Duodenal mucosa (tissue), 2 donors: ENCODE results near the gene CHD6.

Experiments
- H3K27ac ChIP-seq: one replicate; pipeline ENCODE4 v1.7.0; 2013; ENCODE audit warnings: low read depth, low read length
- H3K27me3 ChIP-seq, 2 donors: one replicate each; pipeline ENCODE4 v1.7.0; 2013; ENCODE audit warnings: low read length in 2 of 2, control low read depth in 1 of 2; ENCODE audit not compliant: insufficient read depth in 2 of 2, control insufficient read depth in 1 of 2
- H3K36me3 ChIP-seq, 2 donors: one replicate each; pipeline ENCODE4 v1.7.0; 2013; ENCODE audit warnings: low read length in 2 of 2, control low read depth in 1 of 2; ENCODE audit not compliant: insufficient read depth in 2 of 2, control insufficient read depth in 1 of 2
- H3K4me1 ChIP-seq, 2 donors: one replicate each; pipeline ENCODE4 v1.7.0; 2013; ENCODE audit warnings: low read length in 2 of 2, control low read depth in 1 of 2; ENCODE audit not compliant: insufficient read depth in 2 of 2, control insufficient read depth in 1 of 2
- H3K4me3 ChIP-seq, 2 donors: one replicate each; pipeline ENCODE4 v1.7.0; 2013; ENCODE audit warnings: low read length in 2 of 2, low read depth in 1 of 2
- H3K9ac ChIP-seq, 2 donors: one replicate each; pipeline ENCODE4 v1.7.0; 2013; ENCODE audit warnings: low read length in 2 of 2, low read depth in 1 of 2
- H3K9me3 ChIP-seq, 2 donors: one replicate each; pipeline ENCODE4 v1.7.0; 2013; ENCODE audit warnings: low read length in 2 of 2, control low read depth in 1 of 2; ENCODE audit not compliant: control insufficient read depth in 1 of 2

Gene CHD6

DNA sequence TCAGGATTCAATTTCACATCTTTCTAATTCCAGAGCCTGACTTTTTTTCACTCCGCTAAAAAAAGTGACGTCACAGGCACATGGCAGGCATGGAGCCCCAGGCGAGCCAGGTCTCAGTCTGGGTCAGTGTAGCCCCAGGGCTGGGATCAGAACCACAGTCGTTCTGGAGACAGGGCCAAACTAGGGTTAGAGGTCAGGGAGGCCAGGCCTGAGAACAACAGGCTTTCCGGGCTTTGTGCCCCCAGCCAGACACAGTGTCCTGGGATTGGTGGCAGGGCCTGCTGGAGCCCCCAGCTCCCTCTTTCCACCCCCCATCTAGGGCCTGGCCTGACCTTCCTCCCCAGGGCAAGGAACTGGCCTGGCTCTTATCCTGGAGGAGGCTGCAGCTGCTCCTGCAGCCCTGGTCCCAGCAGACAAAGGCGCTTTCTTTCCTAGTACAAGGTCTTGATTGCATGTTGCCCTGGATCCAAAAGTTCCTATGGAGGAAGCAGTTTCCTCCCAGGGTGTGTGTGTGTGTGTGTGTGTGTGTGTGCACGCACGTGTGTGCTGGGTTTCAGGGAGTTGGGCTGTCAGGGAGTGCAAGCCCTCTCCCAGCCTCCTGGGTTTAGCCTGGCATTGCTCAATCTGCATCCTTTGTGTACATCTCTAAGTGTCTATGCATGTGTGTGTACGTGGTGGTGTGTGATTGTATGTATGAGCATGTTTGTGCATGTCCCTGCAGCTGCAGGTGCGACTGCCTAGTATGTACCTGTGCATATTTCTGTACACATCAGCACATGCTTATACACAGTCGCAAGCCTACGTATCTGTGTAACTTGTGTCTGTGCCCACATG, 225.1 kb downstream of the CHD6 start:
- H3K27ac ChIP-seq, result no peak overlapping the region
- H3K9me3 ChIP-seq, result no peaks in the 10 kb centered on the region
- no peak overlapping the region for H3K9ac ChIP-seq
- no peak overlapping the region for H3K4me3 ChIP-seq
- peaks cover 6 to 10% of the 10 kb centered on the region in 2 donors for H3K4me1 ChIP-seq
- H3K36me3 ChIP-seq, result no peaks in the 10 kb centered on the region
- H3K27me3 ChIP-seq, result no peaks in the 10 kb centered on the region

DNA sequence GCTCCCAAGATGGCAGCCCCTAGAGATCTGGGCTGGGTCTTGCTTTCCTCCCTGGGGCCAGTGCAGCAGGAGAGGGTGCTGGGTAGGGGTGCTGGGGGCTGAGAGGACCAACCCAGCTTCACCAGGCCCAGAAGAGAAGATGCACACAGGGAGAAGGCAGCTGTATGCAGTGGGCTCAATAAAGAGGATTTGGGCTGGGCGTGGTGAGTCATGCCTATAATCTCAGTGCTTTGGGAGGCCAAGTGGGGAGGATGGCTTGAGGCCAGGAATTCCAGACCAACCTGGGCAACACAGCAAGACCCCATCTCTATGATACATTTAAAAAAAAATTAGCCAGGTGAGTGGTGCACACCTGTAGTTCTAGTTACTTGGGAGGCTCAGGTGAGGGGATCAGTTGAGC, 225.9 kb downstream of the CHD6 start:
- no peak overlapping the region for H3K27ac ChIP-seq
- no peak overlapping the region for H3K4me3 ChIP-seq
- H3K4me1 ChIP-seq, result peaks cover 3 to 10% of the 10 kb centered on the region in 2 donors
- H3K36me3 ChIP-seq, result no peaks in the 10 kb centered on the region
- H3K27me3 ChIP-seq, result no peaks in the 10 kb centered on the region
- H3K9ac ChIP-seq, result no peak overlapping the region
- H3K9me3 ChIP-seq, result no peaks in the 10 kb centered on the region

DNA sequence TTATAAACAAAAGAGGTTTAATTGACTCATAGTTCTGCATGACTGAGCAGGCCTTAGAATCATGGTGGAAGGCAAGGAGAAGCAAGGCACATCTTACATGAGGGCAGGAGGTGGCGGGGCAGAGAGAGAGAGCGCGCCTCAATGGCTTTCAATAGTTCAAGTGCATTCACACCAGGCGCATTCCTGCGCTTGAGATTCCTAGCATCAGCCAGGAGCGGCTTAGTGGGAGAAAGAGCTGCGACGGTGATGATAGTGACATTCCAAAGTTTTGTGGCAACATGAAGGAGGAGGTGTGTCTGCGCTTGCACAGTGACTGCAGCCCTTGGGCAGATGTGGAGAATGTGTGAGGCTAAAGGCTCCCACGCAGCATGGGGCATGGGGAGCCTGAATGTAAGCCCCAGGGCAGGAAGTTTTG, 226.6 kb downstream of the CHD6 start:
- Histone ChIP-seq H3K27me3 (no peaks in the 10 kb centered on the region), H3K9ac (no peak overlapping the region), H3K9me3 (no peaks in the 10 kb centered on the region), H3K36me3 (no peaks in the 10 kb centered on the region), H3K27ac (no peak overlapping the region), H3K4me1 (peaks cover 3 to 10% of the 10 kb centered on the region in 2 donors), H3K4me3 (no peak overlapping the region)

DNA sequence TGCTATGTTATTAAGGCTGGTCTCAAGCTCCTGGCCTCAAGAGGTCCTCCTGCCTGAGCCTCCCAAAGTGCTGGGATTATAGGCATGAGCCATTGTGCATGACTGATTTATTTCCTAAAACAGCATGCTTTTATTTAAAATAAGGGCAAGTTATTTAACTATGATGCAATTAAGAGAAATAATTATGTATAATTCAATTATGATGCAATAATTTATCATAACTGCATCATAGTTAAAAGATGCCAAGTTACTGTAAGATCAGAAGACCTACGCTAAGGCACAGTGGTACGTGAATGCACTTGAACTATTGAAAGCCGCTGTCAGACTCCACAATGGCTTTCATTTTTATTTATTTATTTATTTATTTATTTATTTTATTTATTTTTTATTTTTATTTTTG, 227.3 kb downstream of the CHD6 start:
- H3K4me3 ChIP-seq, result no peak overlapping the region
- H3K4me1 ChIP-seq, result peaks cover 3 to 10% of the 10 kb centered on the region in 2 donors
- H3K27me3 ChIP-seq, result no peaks in the 10 kb centered on the region
- H3K9ac ChIP-seq, result no peak overlapping the region
- no peak overlapping the region for H3K27ac ChIP-seq
- H3K36me3 ChIP-seq, result no peaks in the 10 kb centered on the region
- no peaks in the 10 kb centered on the region for H3K9me3 ChIP-seq

DNA sequence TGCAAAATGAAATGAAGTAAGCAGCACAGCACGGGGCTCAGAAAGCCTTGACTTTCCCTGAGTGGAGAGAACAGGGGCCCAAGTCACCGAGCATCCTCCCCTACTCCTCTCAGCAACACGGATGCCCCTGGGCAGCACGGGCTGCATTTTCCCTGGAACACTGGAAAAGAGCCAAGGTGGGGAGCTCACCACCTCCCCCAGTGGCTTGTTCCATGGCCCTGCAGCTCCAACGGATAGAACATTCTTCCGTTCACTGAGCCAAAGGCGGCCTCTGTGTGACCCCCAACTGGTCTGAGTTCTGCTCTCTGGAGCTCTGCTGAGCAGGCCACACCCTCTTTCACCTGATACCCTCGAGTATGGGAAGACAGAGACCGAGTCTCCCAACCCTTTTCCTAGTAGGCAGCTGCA, 230.7 kb downstream of the CHD6 start:
- Histone ChIP-seq H3K4me3 (no peak overlapping the region), H3K27ac (no peak overlapping the region), H3K4me1 (no peaks in the 10 kb centered on the region), H3K27me3 (no peaks in the 10 kb centered on the region), H3K9ac (no peak overlapping the region), H3K36me3 (no peaks in the 10 kb centered on the region), H3K9me3 (no peaks in the 10 kb centered on the region)

DNA sequence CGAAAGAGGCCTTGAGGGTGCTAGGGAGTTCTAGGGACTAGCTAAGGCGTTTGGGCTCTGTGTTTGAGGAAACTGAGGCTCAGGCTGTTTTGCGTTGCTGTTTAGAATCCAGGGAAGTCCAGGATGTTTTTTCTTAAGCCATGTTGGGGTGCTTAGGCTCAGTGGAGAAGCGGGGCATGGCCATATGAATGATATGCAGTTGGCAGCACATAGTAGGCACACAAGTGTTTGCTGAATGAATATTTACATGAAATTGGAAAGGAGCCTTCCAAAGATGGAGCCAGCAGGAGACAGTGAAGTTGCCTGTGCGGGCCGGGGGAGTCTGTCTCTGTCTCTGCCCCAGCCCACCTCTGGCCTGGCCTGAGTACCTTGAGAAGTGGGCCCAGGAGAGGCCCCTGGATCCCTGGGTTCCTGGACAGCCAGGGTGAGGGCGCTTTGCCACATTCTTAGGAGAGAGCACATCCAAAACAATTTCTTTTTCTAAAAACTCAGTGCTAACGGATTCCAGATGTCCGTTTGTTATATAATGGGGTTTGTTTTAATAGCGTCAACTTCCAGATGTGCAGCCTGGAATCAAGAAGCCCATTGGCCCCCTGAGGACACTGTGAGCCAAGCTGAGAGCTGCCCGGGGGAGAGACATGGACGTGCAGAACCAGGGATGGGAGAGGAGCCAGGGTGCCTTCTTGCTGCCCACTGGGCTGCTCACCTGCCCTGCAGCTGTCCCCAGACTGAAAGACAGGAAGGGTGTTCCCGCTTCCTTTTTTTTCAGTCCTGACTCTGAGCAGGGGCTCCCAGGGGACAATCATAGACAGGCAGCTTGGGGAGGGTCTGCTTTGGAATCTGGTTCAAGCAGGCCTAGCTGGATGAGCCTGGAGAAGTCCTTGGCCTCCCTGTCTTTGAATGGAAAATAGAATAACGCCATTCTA, 231.4 kb downstream of the CHD6 start:
- Histone ChIP-seq H3K36me3 (no peaks in the 10 kb centered on the region), H3K27me3 (no peaks in the 10 kb centered on the region), H3K9me3 (no peaks in the 10 kb centered on the region), H3K27ac (no peak overlapping the region), H3K9ac (no peak overlapping the region), H3K4me1 (no peaks in the 10 kb centered on the region), H3K4me3 (no peak overlapping the region)

DNA sequence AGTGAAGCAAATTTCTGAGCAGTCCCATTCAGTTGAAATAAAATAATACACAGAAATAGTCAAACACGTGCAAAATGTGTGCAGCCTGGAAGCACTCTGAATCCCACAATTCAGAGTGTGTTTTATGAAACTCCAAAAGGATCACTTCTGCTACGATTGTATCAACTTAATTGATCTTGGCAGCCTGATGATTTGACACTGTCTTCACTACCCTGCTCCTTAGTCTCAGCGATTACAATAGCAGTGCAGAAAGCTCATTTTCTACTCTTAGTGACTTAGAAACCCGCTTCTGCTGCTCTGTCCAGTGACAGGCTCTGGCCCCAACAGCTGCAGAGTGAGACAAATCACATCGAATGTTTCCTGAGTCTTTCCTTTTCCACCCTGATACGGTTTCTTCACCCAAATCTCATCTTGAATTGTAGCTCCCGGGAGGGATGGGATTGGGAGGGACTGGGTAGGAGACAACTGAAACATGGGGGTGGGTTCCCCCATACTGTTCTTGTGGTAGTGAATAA, 235.3 kb downstream of the CHD6 start:
- H3K9me3 ChIP-seq, result no peaks in the 10 kb centered on the region
- H3K9ac ChIP-seq, result no peak overlapping the region
- H3K27me3 ChIP-seq, result no peaks in the 10 kb centered on the region
- H3K36me3 ChIP-seq, result no peaks in the 10 kb centered on the region
- H3K4me1 ChIP-seq, result no peaks in the 10 kb centered on the region
- no peak overlapping the region for H3K4me3 ChIP-seq
- no peak overlapping the region for H3K27ac ChIP-seq

DNA sequence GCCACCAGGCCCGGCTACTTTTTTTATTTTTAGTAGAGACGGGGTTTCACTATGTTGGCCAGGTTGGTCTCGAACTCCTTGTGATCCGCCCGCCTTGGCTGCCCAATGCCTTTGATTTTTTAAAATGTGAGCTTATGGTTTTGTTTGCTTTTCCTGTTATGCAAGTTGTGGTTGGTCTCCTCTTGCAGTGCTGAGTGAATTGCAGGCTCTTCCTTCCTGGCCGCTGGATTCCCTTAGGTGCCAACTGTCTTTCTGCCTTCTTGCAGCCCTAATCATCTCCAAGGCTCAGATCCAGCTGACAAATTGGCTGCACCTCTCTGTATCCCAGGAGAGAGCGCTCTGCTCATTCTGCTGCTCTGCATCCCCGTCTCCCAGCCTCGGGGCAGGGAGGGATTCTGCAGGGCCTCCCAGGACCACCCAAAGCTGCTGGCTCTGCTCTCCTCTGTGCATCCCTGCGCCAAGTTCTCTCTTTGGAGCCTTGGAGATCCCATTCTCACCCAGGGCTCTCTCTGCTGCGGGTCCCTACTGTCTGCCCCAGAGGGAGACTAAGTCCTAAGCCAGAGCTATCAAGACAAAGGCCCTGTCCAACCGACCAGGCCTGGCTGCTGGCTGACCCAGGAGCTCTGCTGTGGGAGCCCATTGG, 237.5 kb downstream of the CHD6 start:
- H3K9ac ChIP-seq, result no peak overlapping the region
- H3K36me3 ChIP-seq, result no peaks in the 10 kb centered on the region
- peaks cover 2 to 5% of the 10 kb centered on the region in 2 donors for H3K27me3 ChIP-seq
- no peak overlapping the region for H3K4me3 ChIP-seq
- H3K9me3 ChIP-seq, result no peaks in the 10 kb centered on the region
- H3K27ac ChIP-seq, result no peak overlapping the region
- H3K4me1 ChIP-seq, result no peaks in the 10 kb centered on the region

DNA sequence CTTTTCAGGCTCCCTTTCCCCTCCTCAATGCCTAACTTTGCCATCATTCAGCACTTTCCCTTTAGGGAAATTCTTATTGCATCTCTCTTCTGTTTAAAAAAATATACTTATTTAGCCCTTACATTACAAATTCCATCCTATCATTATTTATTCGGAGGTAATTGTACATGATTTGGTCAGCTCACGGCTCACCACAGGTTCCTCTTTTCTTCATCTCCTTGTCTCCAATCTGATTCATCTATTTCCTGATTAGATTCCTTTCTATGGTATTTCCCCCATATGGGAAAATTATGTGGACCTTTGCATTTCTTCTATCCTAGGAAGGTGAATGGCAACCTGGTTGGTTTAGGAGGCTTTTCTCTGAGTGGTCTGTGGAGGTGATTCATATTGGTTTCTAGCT, 238.6 kb downstream of the CHD6 start:
- Histone ChIP-seq H3K4me3 (no peak overlapping the region), H3K9ac (no peak overlapping the region), H3K27me3 (peaks cover 2 to 5% of the 10 kb centered on the region in 2 donors), H3K27ac (no peak overlapping the region), H3K36me3 (no peaks in the 10 kb centered on the region), H3K9me3 (no peaks in the 10 kb centered on the region), H3K4me1 (no peaks in the 10 kb centered on the region)
